Right atrium auricular region (tissue), 2 donors: Measurements from ENCODE around the gene NEBL. TPM values are rescaled to one million over a fixed set of nuclear protein-coding genes. Genes with fewer than 3 reads are reported as not detected.

Experiments used
- DNase-seq: peaks from one replicate; pipeline ENCODE4 v3.0.0-alpha.2; 2019; ENCODE audit warnings: low spot score
- H3K27ac ChIP-seq, 2 donors: fragments of 200-600 bp; sonication (generic); 1 replicate in 1 of 2; 2 replicates in 1 of 2; pipeline ENCODE4 v1.5.1; 2016 to 2019
- H3K27me3 ChIP-seq, 2 donors: fragments of 200-600 bp; sonication (generic); one replicate each; pipeline versions ENCODE4 v1.5.1 to v1.6.0; 2017 to 2019
- H3K36me3 ChIP-seq: fragments of 200-600 bp; sonication (generic); one replicate; pipeline ENCODE4 v1.5.1; 2016
- H3K4me1 ChIP-seq, 2 donors: fragments of 200-600 bp; sonication (generic); one replicate each; pipeline versions ENCODE4 v1.5.1 to v1.6.0; 2017 to 2019
- H3K4me3 ChIP-seq, 2 donors: fragments of 200-600 bp; sonication (generic); 1 replicate in 1 of 2; 2 replicates in 1 of 2; pipeline ENCODE4 v1.5.1; 2017 to 2019; ENCODE audit warnings: mild to moderate bottlenecking in 1 of 2, moderate library complexity in 1 of 2
- H3K9me3 ChIP-seq, 2 donors: fragments of 200-600 bp; sonication (generic); one replicate each; pipeline ENCODE4 v1.5.1; 2019
- total RNA-seq, 2 donors: library from RNA; depleted of rRNA; stranded (reverse); fragments of >200 nt; gene quantifications; one replicate each; pipeline ENCODE4 v1.1.0, GENCODE V29; 2016
- TF ChIP-seq, protein P1 (sequence below), 2 donors: fragments of 200-600 bp; sonication (generic); IDR thresholded peaks; one replicate each; pipeline ENCODE4 v1.5.1; 2019; ENCODE audit warnings: antibody characterized with exemption in 2 of 2

The NEBL gene
- total RNA-seq, 2 donors from 2014 or later: 304 to 550 TPM

GRCh38 chr10:20744821-20745220 is 152.3 kb downstream of the NEBL start:
- H3K9me3 ChIP-seq: peaks cover 0 to 10% of the 10 kb centered on the region in 2 donors
- no peaks in the 10 kb centered on the region for H3K27me3 ChIP-seq
- peaks cover 0 to 9% of the 10 kb centered on the region in 2 donors for H3K4me1 ChIP-seq
- no peak for DNase-seq
- no peaks in the 10 kb centered on the region for H3K36me3 ChIP-seq
- TF ChIP-seq, protein P1, sequence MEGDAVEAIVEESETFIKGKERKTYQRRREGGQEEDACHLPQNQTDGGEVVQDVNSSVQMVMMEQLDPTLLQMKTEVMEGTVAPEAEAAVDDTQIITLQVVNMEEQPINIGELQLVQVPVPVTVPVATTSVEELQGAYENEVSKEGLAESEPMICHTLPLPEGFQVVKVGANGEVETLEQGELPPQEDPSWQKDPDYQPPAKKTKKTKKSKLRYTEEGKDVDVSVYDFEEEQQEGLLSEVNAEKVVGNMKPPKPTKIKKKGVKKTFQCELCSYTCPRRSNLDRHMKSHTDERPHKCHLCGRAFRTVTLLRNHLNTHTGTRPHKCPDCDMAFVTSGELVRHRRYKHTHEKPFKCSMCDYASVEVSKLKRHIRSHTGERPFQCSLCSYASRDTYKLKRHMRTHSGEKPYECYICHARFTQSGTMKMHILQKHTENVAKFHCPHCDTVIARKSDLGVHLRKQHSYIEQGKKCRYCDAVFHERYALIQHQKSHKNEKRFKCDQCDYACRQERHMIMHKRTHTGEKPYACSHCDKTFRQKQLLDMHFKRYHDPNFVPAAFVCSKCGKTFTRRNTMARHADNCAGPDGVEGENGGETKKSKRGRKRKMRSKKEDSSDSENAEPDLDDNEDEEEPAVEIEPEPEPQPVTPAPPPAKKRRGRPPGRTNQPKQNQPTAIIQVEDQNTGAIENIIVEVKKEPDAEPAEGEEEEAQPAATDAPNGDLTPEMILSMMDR (IDR thresholded peaks at IDR 0.05): no peak
- no peak overlapping the region for H3K27ac ChIP-seq
- no peak overlapping the region for H3K4me3 ChIP-seq

DNA sequence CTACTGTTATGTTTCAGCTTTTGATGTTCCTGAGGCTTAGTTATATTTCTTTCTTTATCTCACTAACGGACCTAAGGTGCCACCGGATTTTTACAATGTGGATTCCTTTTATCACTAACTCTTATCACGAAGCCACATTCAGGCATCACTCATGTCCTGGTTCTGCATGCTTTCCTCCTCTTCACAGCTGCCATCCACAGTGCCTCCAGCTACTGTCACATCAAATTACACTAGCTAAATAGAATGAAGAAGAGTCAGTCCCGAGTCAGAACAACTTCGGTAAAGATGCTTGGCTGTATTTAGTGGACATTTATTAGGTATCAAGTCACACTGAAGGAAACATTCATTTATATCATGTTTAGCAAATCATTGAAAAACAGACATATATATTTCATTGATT is 153.2 kb downstream of the NEBL start:
- H3K27me3 ChIP-seq: no peaks in the 10 kb centered on the region
- H3K9me3 ChIP-seq: peaks cover 0 to under 1% of the 10 kb centered on the region in 2 donors
- no peak overlapping the region for H3K27ac ChIP-seq
- no peak for DNase-seq
- H3K36me3 ChIP-seq: no peaks in the 10 kb centered on the region
- H3K4me3 ChIP-seq: no peak overlapping the region
- H3K4me1 ChIP-seq: peaks cover 0 to 9% of the 10 kb centered on the region in 2 donors
- TF ChIP-seq, protein P1 (IDR thresholded peaks at IDR 0.05): no peak

GRCh38 chr10:20742737-20743541 is 154.2 kb downstream of the NEBL start:
- Histone ChIP-seq H3K27ac (no peak overlapping the region), H3K4me3 (no peak overlapping the region), H3K4me1 (peaks cover 0 to 9% of the 10 kb centered on the region in 2 donors)

GRCh38 chr10:20740120-20740519 is 157.0 kb downstream of the NEBL start:
- peaks cover 0 to 9% of the 10 kb centered on the region in 2 donors for H3K4me1 ChIP-seq
- TF ChIP-seq, protein P1 (IDR thresholded peaks at IDR 0.05): no peak
- no peaks in the 10 kb centered on the region for H3K36me3 ChIP-seq
- H3K4me3 ChIP-seq: no peak overlapping the region
- H3K27me3 ChIP-seq: no peaks in the 10 kb centered on the region
- no peaks in the 10 kb centered on the region for H3K9me3 ChIP-seq
- DNase-seq: no peak
- no peak overlapping the region for H3K27ac ChIP-seq

More at GRCh38 chr10:20742737-20743541, 154.2 kb downstream of the NEBL start:
- Histone ChIP-seq H3K9me3 (no peaks in the 10 kb centered on the region), H3K36me3 (no peaks in the 10 kb centered on the region), H3K27me3 (no peaks in the 10 kb centered on the region)
- TF ChIP-seq, protein P1 (IDR thresholded peaks at IDR 0.05): no peak
- no peak for DNase-seq

DNA sequence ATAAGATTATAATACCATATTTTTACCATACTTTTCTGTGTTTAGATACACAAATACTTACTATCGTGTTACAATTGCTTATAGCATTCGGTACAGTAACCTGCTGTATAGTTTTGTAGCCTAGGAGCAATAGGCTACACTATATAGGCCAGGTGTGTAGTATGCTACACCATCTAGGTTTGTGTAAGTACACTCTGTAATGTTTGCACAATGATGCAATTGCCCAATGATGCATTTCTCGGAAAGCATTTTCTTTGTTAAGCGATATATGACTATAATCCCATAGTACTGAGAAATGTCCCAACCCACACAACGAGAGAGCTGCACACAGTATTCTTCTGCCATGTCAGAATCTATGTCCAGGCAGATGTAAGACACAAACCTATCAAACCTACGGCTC is 160.0 kb downstream of the NEBL start:
- H3K27me3 ChIP-seq: no peaks in the 10 kb centered on the region
- H3K36me3 ChIP-seq: no peaks in the 10 kb centered on the region
- peaks cover 0 to 1% of the 10 kb centered on the region in 2 donors for H3K9me3 ChIP-seq
- H3K4me3 ChIP-seq: no peak overlapping the region
- no peak for DNase-seq
- H3K27ac ChIP-seq: no peak overlapping the region
- TF ChIP-seq, protein P1 (IDR thresholded peaks at IDR 0.05): no peak
- H3K4me1 ChIP-seq: no peaks in the 10 kb centered on the region
